ENCODE data around the gene NFATC3. TPM values are rescaled to one million over a fixed set of nuclear protein-coding genes. Genes with fewer than 3 reads are reported as not detected.

The NFATC3 gene
- total and polyA plus RNA-seq, 2 of the 8 experiments (the other 6 are each of a cell fraction or from before 2014, with no cell fraction given) = 17.6 to 34.5 TPM

- Histone ChIP-seq H2BK120ac (replicated peaks; ENCODE audit: low read depth, low read length) (no peak overlapping the region), H3K4me2 (ENCODE audit: insufficient read depth in 1 of 2, low read depth in 2 of 2, low read length in 2 of 2) (no peak overlapping the region), H3K9me3 (ENCODE audit: insufficient read depth in 2 of 2, low read depth in 1 of 2, low read length in 1 of 2) (no peaks in the 10 kb centered on the region), H2BK12ac (ENCODE audit: low read depth, low read length) (no peak overlapping the region), H3K56ac (replicated peaks; ENCODE audit: insufficient read length, low read depth, low read length) (no peak overlapping the region), H2BK5ac (ENCODE audit: low read depth, low read length) (no peak overlapping the region), H3K23me2 (ENCODE audit: low read depth, low read length) (no peaks in the 10 kb centered on the region; the same call in 1 of the 2 replicates), H3K18ac (ENCODE audit: extremely low read depth, low read length) (no peak overlapping the region), H3K36me3 (ENCODE audit: control insufficient read depth in 2 of 4, insufficient read depth in 4 of 4, low read length in 3 of 4) (no peaks in the 10 kb centered on the region), H3K79me2 (ENCODE audit: control insufficient read depth in 1 of 2, insufficient read depth in 2 of 2, low read length in 2 of 2) (peaks cover 4 to 91% of the 10 kb centered on the region in 2 experiments), H2AK5ac (ENCODE audit: low read depth, low read length) (no peak overlapping the region), H3K79me1 (ENCODE audit: low read depth, low read length) (peaks cover 4% of the 10 kb centered on the region; the same call in 1 of the 2 replicates), H3K27ac (ENCODE audit: low read depth, low read length) (no peak overlapping the region), H4K20me1 (replicated peaks in 1 of 2; ENCODE audit: control insufficient read depth in 1 of 2, insufficient read depth in 2 of 2, low read length in 2 of 2) (peaks cover 2 to 6% of the 10 kb centered on the region in 2 experiments), H4K5ac (ENCODE audit: insufficient read length, low read depth, low read length) (no peak overlapping the region), H3K27me3 (replicated peaks in 1 of 4; ENCODE audit: control insufficient read depth in 3 of 4, extremely low read depth in 1 of 4, insufficient read depth in 3 of 4, low read length in 3 of 4) (no peaks in the 10 kb centered on the region), H2BK20ac (ENCODE audit: low read length) (no peak overlapping the region), H3K9ac (replicated peaks in 1 of 4; ENCODE audit: extremely low read depth in 1 of 4, low read depth in 3 of 4, low read length in 3 of 4) (peak overlapping the region in 1 of 4 experiments; percentile 37; a peak in 1 of 7 replicates), H3K4me1 (replicated peaks in 1 of 4; ENCODE audit: control insufficient read depth in 3 of 4, insufficient read depth in 4 of 4, low read length in 3 of 4) (peaks cover 2 to 5% (median 3%) of the 10 kb centered on the region in 4 experiments; a peak in 4 of 7 replicates), H4K91ac (replicated peaks; ENCODE audit: insufficient read length, low read length) (no peak overlapping the region), H2AFZ (ENCODE audit: low read length) (no peak overlapping the region), H3K4me3 (ENCODE audit: extremely low read depth in 1 of 4, insufficient read depth in 2 of 4, low read depth in 3 of 4, low read length in 4 of 4) (no peak overlapping the region), H3K23ac (ENCODE audit: insufficient read length) (no peak overlapping the region), H3K14ac (ENCODE audit: insufficient read length) (no peak overlapping the region), H4K8ac (ENCODE audit: extremely low read depth, insufficient read depth, low read length) (no peak overlapping the region), H2BK15ac (ENCODE audit: low read length) (no peak overlapping the region), H3K4ac (replicated peaks; ENCODE audit: insufficient read length, low read depth, low read length) (no peak overlapping the region)
- 83% methylated on average over 3 of the region's 3 CpGs; no CpG with 5 or more reads in 1 of the 2 experiments for WGBS, 2 experiments (ENCODE audit: extremely low coverage in 1 of 2, insufficient coverage in 1 of 2, insufficient read length in 1 of 2, insufficient replicate concordance in 2 of 2, low coverage in 1 of 2, low lambda C conversion rate in 2 of 2, missing lambda C conversion rate in 1 of 2)
- no peak for FAIRE-seq
- no peak for TF ChIP-seq GABPA (IDR thresholded peaks at IDR 0.05; ENCODE audit: borderline replicate concordance, insufficient read depth, low read length)
- no peak for TF ChIP-seq SAP30 (IDR thresholded peaks at IDR 0.05; ENCODE audit: insufficient read depth, insufficient replicate concordance, low read length)
- no peak for TF ChIP-seq E2F6 (IDR thresholded peaks at IDR 0.05)
- TF ChIP-seq SIX5 (IDR thresholded peaks at IDR 0.05; ENCODE audit: low read depth, low read length) = no peak
- TF ChIP-seq RFX5 (IDR thresholded peaks at IDR 0.05; ENCODE audit: borderline replicate concordance, low read depth, low read length) = no peak
- TF ChIP-seq EGR1 (IDR thresholded peaks at IDR 0.05; ENCODE audit: borderline replicate concordance, low read depth, low read length) = no peak
- TF ChIP-seq BACH1 (IDR thresholded peaks at IDR 0.05; ENCODE audit: low read length) = no peak
- TF ChIP-seq CBX8 (IDR thresholded peaks at IDR 0.05; ENCODE audit: borderline replicate concordance, low read depth, low read length) = no peak
- TF ChIP-seq ASH2L (IDR thresholded peaks at IDR 0.05; ENCODE audit: low read length) = no peak
- no peak for TF ChIP-seq RNF2 (IDR thresholded peaks at IDR 0.05; ENCODE audit: borderline replicate concordance, low read depth, low read length, missing control alignments, poor library complexity, severe bottlenecking)
- no peak for TF ChIP-seq TEAD4 (IDR thresholded peaks at IDR 0.05; ENCODE audit: low read depth, low read length)
- no peak for TF ChIP-seq POU5F1 (IDR thresholded peaks at IDR 0.05; ENCODE audit: low read depth, low read length)
- ChIA-PET CTCF (ENCODE audit: partially characterized antibody) (interaction anchor here (1.0 kb wide), 1 partner anchor 138 kb away, joined by 4 read pairs; no protein-coding TSS in a partner anchor), POLR2A (ENCODE audit: partially characterized antibody) (no interaction called here)
- no peak for DNase-seq (ENCODE audit: low read depth in 1 of 2, low spot score in 2 of 2)
Measured at GRCh38 chr16:68090130-68090529, 5.0 kb downstream of the NFATC3 start.

Measured in H1 (cell line).